IPS DF 4.7 (cell line): ENCODE results near the gene POT1.

Experiments
- DNase-seq: peaks from one replicate; pipeline ENCODE4 v3.0.0-alpha.2; 2013; ENCODE audit warnings: low spot score; ENCODE audit errors: extremely low read depth

The POT1 gene

GRCh38 chr7:124773938-124774337 lies 155.7 kb downstream of the POT1 start:
- DNase-seq: no peak

- no peak for DNase-seq
Observed at GRCh38 chr7:124773339-124773738, 156.3 kb downstream of the POT1 start.
